HEK293 (cell line): ENCODE data around the gene ZNF232.
A peak's percentile ranks its signal among the peaks of the same experiment; 100 is the strongest.

Experiments used
- GFI1B ChIP-seq: fragments of 450-650 bp; formaldehyde crosslinking; IDR thresholded peaks from 2 replicates; pipeline ENCODE4 v1.5.1; 2016; ENCODE audit warnings: missing biosample characterization, missing genetic modification characterization
- GLIS1 ChIP-seq: fragments of 450-650 bp; formaldehyde crosslinking; IDR thresholded peaks from 2 replicates; pipeline ENCODE4 v1.5.1; 2016; ENCODE audit warnings: missing biosample characterization, missing genetic modification characterization
- KLF8 ChIP-seq: fragments of 450-650 bp; formaldehyde crosslinking; IDR thresholded peaks from 2 replicates; pipeline ENCODE4 v1.5.1; 2016; ENCODE audit warnings: missing biosample characterization, missing genetic modification characterization
- SCRT1 ChIP-seq: fragments of 450-650 bp; formaldehyde crosslinking; IDR thresholded peaks from 2 replicates; pipeline ENCODE4 v1.5.1; 2016; ENCODE audit warnings: missing biosample characterization, missing genetic modification characterization, borderline replicate concordance
- TCF7L2 ChIP-seq: IDR thresholded peaks from 2 replicates; pipeline ENCODE4 v1.6.1; 2011; ENCODE audit warnings: low read depth, mild to moderate bottlenecking, inconsistent platforms, low read length, moderate library complexity, borderline replicate concordance
- ZBTB1 ChIP-seq: fragments of 450-650 bp; formaldehyde crosslinking; IDR thresholded peaks from 2 replicates; pipeline ENCODE4 v1.5.1; 2016; ENCODE audit warnings: missing biosample characterization, missing genetic modification characterization
- ZBTB8A ChIP-seq: fragments of 450-650 bp; formaldehyde crosslinking; IDR thresholded peaks from 2 replicates; pipeline ENCODE4 v1.5.1; 2016; ENCODE audit warnings: missing biosample characterization, missing genetic modification characterization
- ZNF133 ChIP-seq: fragments of 450-650 bp; formaldehyde crosslinking; IDR thresholded peaks from 2 replicates; pipeline ENCODE4 v1.5.1; 2016; ENCODE audit warnings: missing biosample characterization, missing genetic modification characterization
- ZNF138 ChIP-seq: fragments of 450-650 bp; formaldehyde crosslinking; IDR thresholded peaks from 2 replicates; pipeline ENCODE4 v1.5.1; 2016; ENCODE audit warnings: missing biosample characterization, missing genetic modification characterization, borderline replicate concordance
- ZNF140 ChIP-seq: fragments of 450-650 bp; formaldehyde crosslinking; IDR thresholded peaks from 2 replicates; pipeline ENCODE4 v1.5.1; 2016; ENCODE audit warnings: missing biosample characterization, missing genetic modification characterization
- ZNF155 ChIP-seq: fragments of 450-650 bp; formaldehyde crosslinking; IDR thresholded peaks from 2 replicates; pipeline ENCODE4 v1.5.1; 2016; ENCODE audit warnings: missing biosample characterization, missing genetic modification characterization
- ZNF174 ChIP-seq: fragments of 450-650 bp; formaldehyde crosslinking; IDR thresholded peaks from 2 replicates; pipeline ENCODE4 v1.5.0; 2017; ENCODE audit warnings: missing biosample characterization, mild to moderate bottlenecking, missing genetic modification characterization
- ZNF239 ChIP-seq: fragments of 450-650 bp; formaldehyde crosslinking; IDR thresholded peaks from 2 replicates; pipeline ENCODE4 v1.5.1; 2016; ENCODE audit warnings: missing biosample characterization, missing genetic modification characterization
- ZNF24 ChIP-seq: fragments of 450-650 bp; formaldehyde crosslinking; IDR thresholded peaks from 2 replicates; pipeline ENCODE4 v1.5.1; 2016; ENCODE audit warnings: missing biosample characterization, missing genetic modification characterization
- ZNF311 ChIP-seq: fragments of 450-650 bp; formaldehyde crosslinking; IDR thresholded peaks from 2 replicates; pipeline ENCODE4 v1.5.1; 2017; ENCODE audit warnings: missing biosample characterization, missing genetic modification characterization, borderline replicate concordance
- ZNF324 ChIP-seq: fragments of 450-650 bp; formaldehyde crosslinking; IDR thresholded peaks from 2 replicates; pipeline ENCODE4 v1.5.1; 2016; ENCODE audit warnings: missing biosample characterization, missing genetic modification characterization
- ZNF558 ChIP-seq: fragments of 450-650 bp; formaldehyde crosslinking; IDR thresholded peaks from 2 replicates; pipeline ENCODE4 v1.5.1; 2016; ENCODE audit warnings: missing biosample characterization, missing genetic modification characterization
- ZNF585B ChIP-seq: fragments of 450-650 bp; formaldehyde crosslinking; IDR thresholded peaks from 2 replicates; pipeline ENCODE4 v1.5.1; 2016; ENCODE audit warnings: missing biosample characterization, missing genetic modification characterization
- ZNF624 ChIP-seq: fragments of 450-650 bp; formaldehyde crosslinking; IDR thresholded peaks from 2 replicates; pipeline ENCODE4 v1.5.1; 2017; ENCODE audit warnings: missing biosample characterization, missing genetic modification characterization
- ZNF626 ChIP-seq: fragments of 450-650 bp; sonication (Bioruptor Pico); formaldehyde crosslinking; IDR thresholded peaks from 2 replicates; pipeline ENCODE4 v1.5.1; 2018; ENCODE audit warnings: missing biosample characterization, missing genetic modification characterization, inconsistent platforms
- ZNF701 ChIP-seq: fragments of 450-650 bp; formaldehyde crosslinking; IDR thresholded peaks from 2 replicates; pipeline ENCODE4 v1.5.1; 2016; ENCODE audit warnings: missing biosample characterization, missing genetic modification characterization
- ZNF707 ChIP-seq: fragments of 450-650 bp; formaldehyde crosslinking; IDR thresholded peaks from 2 replicates; pipeline ENCODE4 v1.5.1; 2016; ENCODE audit warnings: missing biosample characterization, missing genetic modification characterization
- ZSCAN16 ChIP-seq: fragments of 450-650 bp; formaldehyde crosslinking; IDR thresholded peaks from 2 replicates; pipeline ENCODE4 v1.5.1; 2016; ENCODE audit warnings: missing biosample characterization, missing genetic modification characterization
- TF ChIP-seq, protein P1 (sequence below): fragments of 450-650 bp; IDR thresholded peaks from 2 replicates; pipeline ENCODE4 v1.5.1; 2018; ENCODE audit warnings: missing biosample characterization, mild to moderate bottlenecking, missing genetic modification characterization
- TF ChIP-seq, protein P2 (sequence below): fragments of 450-650 bp; formaldehyde crosslinking; IDR thresholded peaks from 2 replicates; pipeline ENCODE4 v1.5.1; 2016; ENCODE audit warnings: missing biosample characterization, missing genetic modification characterization
- TF ChIP-seq, protein P3 (sequence below): fragments of 450-650 bp; formaldehyde crosslinking; IDR thresholded peaks from 2 replicates; pipeline ENCODE4 v1.5.1; 2017; ENCODE audit warnings: missing biosample characterization, missing genetic modification characterization
- TF ChIP-seq, protein P4 (sequence below): fragments of 450-650 bp; formaldehyde crosslinking; IDR thresholded peaks from 2 replicates; pipeline ENCODE4 v1.5.1; 2017; ENCODE audit warnings: missing biosample characterization, mild to moderate bottlenecking, missing genetic modification characterization, moderate library complexity
- TF ChIP-seq, protein P5 (sequence below): fragments of 450-650 bp; formaldehyde crosslinking; IDR thresholded peaks from 2 replicates; pipeline ENCODE4 v1.5.1; 2016; ENCODE audit warnings: missing biosample characterization, missing genetic modification characterization
- TF ChIP-seq, protein P6 (sequence below): fragments of 450-650 bp; formaldehyde crosslinking; optimal IDR thresholded peaks from 2 replicates; pipeline ENCODE3; 2016; ENCODE audit warnings: missing biosample characterization, mild to moderate bottlenecking, missing genetic modification characterization
- TF ChIP-seq, protein P7 (sequence below): fragments of 450-650 bp; IDR thresholded peaks from 2 replicates; pipeline ENCODE4 v1.5.1; 2018; ENCODE audit warnings: missing biosample characterization, missing genetic modification characterization

Gene ZNF232

DNA sequence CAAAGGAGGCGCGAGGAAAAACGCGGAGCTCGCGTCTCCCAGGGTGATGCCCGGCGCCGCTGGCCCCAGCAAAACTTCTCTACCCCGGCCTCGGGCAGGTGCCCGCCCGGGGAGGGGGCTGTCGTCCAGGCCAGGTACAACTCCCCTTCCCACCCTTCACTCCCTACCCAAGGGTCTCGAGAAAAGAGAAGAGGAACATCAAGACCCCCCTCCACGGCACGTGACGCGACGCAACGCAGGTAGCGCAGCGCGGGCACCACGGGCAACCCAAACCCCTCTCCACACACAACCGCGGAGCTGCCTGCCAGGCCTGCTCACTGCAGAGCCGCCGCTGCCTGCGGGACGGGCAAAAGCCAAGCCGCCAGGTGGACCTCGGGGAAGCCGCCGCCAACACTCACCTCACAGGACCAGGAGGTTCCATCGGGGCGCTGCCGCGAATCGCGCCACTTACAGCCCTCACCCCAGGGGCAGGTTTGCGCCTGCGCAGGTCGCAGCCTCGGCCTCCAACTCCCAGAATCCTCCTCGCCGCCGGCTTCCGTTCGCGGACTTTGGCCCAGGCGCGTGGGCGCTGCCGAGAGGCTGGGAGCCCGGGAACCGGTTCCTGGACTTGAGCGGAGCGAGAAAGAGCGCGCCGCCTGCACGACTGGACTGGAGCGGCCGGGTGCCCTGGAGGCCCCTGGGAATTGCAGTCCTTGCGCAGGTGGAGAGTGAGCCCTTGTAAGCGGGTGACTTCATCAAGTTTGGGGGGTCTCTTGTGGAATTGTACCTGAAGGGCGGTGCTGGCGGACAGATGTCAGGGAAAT is at the start of gene ZNF232 (continued):
- TF ChIP-seq, protein P1, sequence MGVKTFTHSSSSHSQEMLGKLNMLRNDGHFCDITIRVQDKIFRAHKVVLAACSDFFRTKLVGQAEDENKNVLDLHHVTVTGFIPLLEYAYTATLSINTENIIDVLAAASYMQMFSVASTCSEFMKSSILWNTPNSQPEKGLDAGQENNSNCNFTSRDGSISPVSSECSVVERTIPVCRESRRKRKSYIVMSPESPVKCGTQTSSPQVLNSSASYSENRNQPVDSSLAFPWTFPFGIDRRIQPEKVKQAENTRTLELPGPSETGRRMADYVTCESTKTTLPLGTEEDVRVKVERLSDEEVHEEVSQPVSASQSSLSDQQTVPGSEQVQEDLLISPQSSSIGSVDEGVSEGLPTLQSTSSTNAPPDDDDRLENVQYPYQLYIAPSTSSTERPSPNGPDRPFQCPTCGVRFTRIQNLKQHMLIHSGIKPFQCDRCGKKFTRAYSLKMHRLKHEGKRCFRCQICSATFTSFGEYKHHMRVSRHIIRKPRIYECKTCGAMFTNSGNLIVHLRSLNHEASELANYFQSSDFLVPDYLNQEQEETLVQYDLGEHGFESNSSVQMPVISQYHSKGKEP (tag by site-specific recombination): no peak
- TF ChIP-seq ZSCAN16 (tag by site-specific recombination): no peak
- no peak for TF ChIP-seq ZNF701 (tag by site-specific recombination)
- TF ChIP-seq ZNF558: no peak
- no peak for TF ChIP-seq ZNF311 (tag by site-specific recombination)
- peak; percentile 89 for TF ChIP-seq ZBTB8A
- no peak for TF ChIP-seq ZNF626 (tag by site-specific recombination)
- TF ChIP-seq ZNF24 (tag by site-specific recombination): no peak
- no peak for TF ChIP-seq ZNF138 (tag by site-specific recombination)
- TF ChIP-seq, protein P2, sequence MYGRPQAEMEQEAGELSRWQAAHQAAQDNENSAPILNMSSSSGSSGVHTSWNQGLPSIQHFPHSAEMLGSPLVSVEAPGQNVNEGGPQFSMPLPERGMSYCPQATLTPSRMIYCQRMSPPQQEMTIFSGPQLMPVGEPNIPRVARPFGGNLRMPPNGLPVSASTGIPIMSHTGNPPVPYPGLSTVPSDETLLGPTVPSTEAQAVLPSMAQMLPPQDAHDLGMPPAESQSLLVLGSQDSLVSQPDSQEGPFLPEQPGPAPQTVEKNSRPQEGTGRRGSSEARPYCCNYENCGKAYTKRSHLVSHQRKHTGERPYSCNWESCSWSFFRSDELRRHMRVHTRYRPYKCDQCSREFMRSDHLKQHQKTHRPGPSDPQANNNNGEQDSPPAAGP (tag by site-specific recombination): peak; percentile 17; the same call in 1 of the 2 replicates
- no peak for TF ChIP-seq ZNF133 (tag by site-specific recombination)
- TF ChIP-seq, protein P3, sequence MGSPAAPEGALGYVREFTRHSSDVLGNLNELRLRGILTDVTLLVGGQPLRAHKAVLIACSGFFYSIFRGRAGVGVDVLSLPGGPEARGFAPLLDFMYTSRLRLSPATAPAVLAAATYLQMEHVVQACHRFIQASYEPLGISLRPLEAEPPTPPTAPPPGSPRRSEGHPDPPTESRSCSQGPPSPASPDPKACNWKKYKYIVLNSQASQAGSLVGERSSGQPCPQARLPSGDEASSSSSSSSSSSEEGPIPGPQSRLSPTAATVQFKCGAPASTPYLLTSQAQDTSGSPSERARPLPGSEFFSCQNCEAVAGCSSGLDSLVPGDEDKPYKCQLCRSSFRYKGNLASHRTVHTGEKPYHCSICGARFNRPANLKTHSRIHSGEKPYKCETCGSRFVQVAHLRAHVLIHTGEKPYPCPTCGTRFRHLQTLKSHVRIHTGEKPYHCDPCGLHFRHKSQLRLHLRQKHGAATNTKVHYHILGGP (tag by site-specific recombination): no peak
- TF ChIP-seq ZNF174 (tag by site-specific recombination): no peak
- no peak for TF ChIP-seq ZNF155 (tag by site-specific recombination)
- TF ChIP-seq ZNF324 (tag by site-specific recombination): no peak
- no peak for TF ChIP-seq ZNF624
- peak; percentile 25; the same call in 1 of the 2 replicates for TF ChIP-seq ZNF585B (tag by site-specific recombination)
- TF ChIP-seq, protein P4, sequence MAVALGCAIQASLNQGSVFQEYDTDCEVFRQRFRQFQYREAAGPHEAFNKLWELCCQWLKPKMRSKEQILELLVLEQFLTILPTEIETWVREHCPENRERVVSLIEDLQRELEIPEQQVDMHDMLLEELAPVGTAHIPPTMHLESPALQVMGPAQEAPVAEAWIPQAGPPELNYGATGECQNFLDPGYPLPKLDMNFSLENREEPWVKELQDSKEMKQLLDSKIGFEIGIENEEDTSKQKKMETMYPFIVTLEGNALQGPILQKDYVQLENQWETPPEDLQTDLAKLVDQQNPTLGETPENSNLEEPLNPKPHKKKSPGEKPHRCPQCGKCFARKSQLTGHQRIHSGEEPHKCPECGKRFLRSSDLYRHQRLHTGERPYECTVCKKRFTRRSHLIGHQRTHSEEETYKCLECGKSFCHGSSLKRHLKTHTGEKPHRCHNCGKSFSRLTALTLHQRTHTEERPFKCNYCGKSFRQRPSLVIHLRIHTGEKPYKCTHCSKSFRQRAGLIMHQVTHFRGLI (tag by site-specific recombination): no peak; the same call in 1 of the 2 replicates
- TF ChIP-seq, protein P5, sequence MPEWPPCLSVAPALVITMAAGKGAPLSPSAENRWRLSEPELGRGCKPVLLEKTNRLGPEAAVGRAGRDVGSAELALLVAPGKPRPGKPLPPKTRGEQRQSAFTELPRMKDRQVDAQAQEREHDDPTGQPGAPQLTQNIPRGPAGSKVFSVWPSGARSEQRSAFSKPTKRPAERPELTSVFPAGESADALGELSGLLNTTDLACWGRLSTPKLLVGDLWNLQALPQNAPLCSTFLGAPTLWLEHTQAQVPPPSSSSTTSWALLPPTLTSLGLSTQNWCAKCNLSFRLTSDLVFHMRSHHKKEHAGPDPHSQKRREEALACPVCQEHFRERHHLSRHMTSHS (tag by site-specific recombination): no peak
- no peak; the same call in 1 of the 2 replicates for TF ChIP-seq KLF8 (tag by site-specific recombination)
- TF ChIP-seq SCRT1 (tag by site-specific recombination): no peak
- no peak for TF ChIP-seq GFI1B (tag by site-specific recombination)
- no peak for TF ChIP-seq ZBTB1
- TF ChIP-seq, protein P6, sequence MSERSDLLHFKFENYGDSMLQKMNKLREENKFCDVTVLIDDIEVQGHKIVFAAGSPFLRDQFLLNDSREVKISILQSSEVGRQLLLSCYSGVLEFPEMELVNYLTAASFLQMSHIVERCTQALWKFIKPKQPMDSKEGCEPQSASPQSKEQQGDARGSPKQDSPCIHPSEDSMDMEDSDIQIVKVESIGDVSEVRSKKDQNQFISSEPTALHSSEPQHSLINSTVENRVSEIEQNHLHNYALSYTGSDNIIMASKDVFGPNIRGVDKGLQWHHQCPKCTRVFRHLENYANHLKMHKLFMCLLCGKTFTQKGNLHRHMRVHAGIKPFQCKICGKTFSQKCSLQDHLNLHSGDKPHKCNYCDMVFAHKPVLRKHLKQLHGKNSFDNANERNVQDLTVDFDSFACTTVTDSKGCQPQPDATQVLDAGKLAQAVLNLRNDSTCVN: peak; percentile 96
- TF ChIP-seq TCF7L2: no peak
- no peak for TF ChIP-seq ZNF239
- peak; percentile 22 for TF ChIP-seq GLIS1 (tag by site-specific recombination)
- TF ChIP-seq ZNF707 (tag by site-specific recombination): no peak
- TF ChIP-seq ZNF140 (tag by site-specific recombination): no peak
- TF ChIP-seq, protein P7, sequence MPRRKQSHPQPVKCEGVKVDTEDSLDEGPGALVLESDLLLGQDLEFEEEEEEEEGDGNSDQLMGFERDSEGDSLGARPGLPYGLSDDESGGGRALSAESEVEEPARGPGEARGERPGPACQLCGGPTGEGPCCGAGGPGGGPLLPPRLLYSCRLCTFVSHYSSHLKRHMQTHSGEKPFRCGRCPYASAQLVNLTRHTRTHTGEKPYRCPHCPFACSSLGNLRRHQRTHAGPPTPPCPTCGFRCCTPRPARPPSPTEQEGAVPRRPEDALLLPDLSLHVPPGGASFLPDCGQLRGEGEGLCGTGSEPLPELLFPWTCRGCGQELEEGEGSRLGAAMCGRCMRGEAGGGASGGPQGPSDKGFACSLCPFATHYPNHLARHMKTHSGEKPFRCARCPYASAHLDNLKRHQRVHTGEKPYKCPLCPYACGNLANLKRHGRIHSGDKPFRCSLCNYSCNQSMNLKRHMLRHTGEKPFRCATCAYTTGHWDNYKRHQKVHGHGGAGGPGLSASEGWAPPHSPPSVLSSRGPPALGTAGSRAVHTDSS: no peak
